Activated CD4-positive, alpha-beta T cell treated with anti-CD3 and anti-CD28 coated beads for 4 hours (primary cell): ENCODE data around the gene CLPX.

Experiments used
- DNase-seq, 2 donors: peaks; one replicate each; pipeline ENCODE4 v3.0.0-alpha.2; 2020

The CLPX gene

DNA sequence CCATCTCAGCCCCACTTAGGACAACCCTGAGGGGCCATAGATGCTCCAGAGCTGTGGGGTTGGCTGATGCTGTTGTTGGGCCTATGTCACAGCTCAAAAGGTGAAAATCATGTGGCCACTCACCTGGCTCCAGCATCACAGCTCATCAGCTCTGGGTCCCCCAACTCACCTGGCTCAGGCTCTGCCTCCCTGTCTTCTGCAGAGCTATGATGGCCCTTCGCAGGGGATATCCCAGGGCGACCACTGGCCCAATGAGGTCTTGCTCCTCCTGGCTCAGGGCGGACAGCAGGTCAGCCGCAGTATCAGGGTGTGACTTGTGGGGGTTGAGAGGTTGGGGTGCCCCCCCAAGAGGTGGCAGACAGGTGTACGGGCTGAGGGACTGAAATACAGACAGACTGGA is 85.8 kb downstream of the CLPX start:
- DNase-seq = no peak
